GM18951 (cell line): ENCODE data around the gene METAP2.
"Not testable (repeated sequence)": the region's sequence is repeated elsewhere in the genome, so short reads cannot be mapped to it uniquely, and the experiment has no call there.

ENCODE experiments used
- POLR2A ChIP-seq: IDR thresholded peaks from 4 replicates; pipeline ENCODE4 v1.6.1; 2011; ENCODE audit warnings: mild to moderate bottlenecking; ENCODE audit not compliant: insufficient read length, insufficient read depth; ENCODE audit errors: extremely low read depth
- in situ Hi-C: fragments of 300-500 bp; cut with MboI; formaldehyde crosslinking; loops from one replicate; pipeline ENCODE4 v1.12.0; 2022; ENCODE audit warnings: low sequenced_read_pairs, mixed read lengths, inconsistent platforms; ENCODE audit not compliant: unreplicated experiment

The METAP2 gene

GRCh38 chr12:95458761-95459160 is 15.2 kb upstream of the METAP2 start:
- in situ Hi-C loops, result no loop called here

GRCh38 chr12:95459310-95459709 is 14.6 kb upstream of the METAP2 start:
- no peak for TF ChIP-seq POLR2A
- in situ Hi-C loops, result no loop called here

More at GRCh38 chr12:95458761-95459160, 15.2 kb upstream of the METAP2 start:
- TF ChIP-seq POLR2A, result no peak

- in situ Hi-C loops, result no loop called here
- no peak for TF ChIP-seq POLR2A
These were observed 13.8 kb upstream of the METAP2 start for GRCh38 chr12:95460105-95460504.

- no peak for TF ChIP-seq POLR2A
- in situ Hi-C loops, result no loop called here
These were observed 13.1 kb upstream of the METAP2 start for GRCh38 chr12:95460896-95461295.

- in situ Hi-C loops, result no loop called here
These were observed 11.9 kb upstream of the METAP2 start for GRCh38 chr12:95462081-95462480.

GRCh38 chr12:95462551-95462950 is 11.4 kb upstream of the METAP2 start:
- no peak for TF ChIP-seq POLR2A
- in situ Hi-C loops, result no loop called here

More at GRCh38 chr12:95462081-95462480, 11.9 kb upstream of the METAP2 start:
- TF ChIP-seq POLR2A, result no peak

GRCh38 chr12:95463050-95463449 is 10.9 kb upstream of the METAP2 start:
- TF ChIP-seq POLR2A, result no peak
- in situ Hi-C loops, result no loop called here

- in situ Hi-C loops, result not testable (repeated sequence)
These were observed 10.2 kb upstream of the METAP2 start for GRCh38 chr12:95463776-95464175.

GRCh38 chr12:95465275-95465674 is 8.7 kb upstream of the METAP2 start:
- in situ Hi-C loops, result no loop called here

GRCh38 chr12:95470300-95470699 is 3.7 kb upstream of the METAP2 start:
- in situ Hi-C loops, result no loop called here
- no peak for TF ChIP-seq POLR2A

More at GRCh38 chr12:95465275-95465674, 8.7 kb upstream of the METAP2 start:
- TF ChIP-seq POLR2A, result no peak

- no peak for TF ChIP-seq POLR2A
- in situ Hi-C loops, result no loop called here
These were observed 595 bp upstream of the METAP2 start for GRCh38 chr12:95473231-95473883.

GRCh38 chr12:95474660-95474958 is 657 bp downstream of the METAP2 start:
- TF ChIP-seq POLR2A, result no peak
- in situ Hi-C loops, result no loop called here

GRCh38 chr12:95480230-95480629 is 6.3 kb downstream of the METAP2 start:
- TF ChIP-seq POLR2A, result no peak
- in situ Hi-C loops, result no loop called here

GRCh38 chr12:95481072-95481471 is 7.1 kb downstream of the METAP2 start:
- no peak for TF ChIP-seq POLR2A
- in situ Hi-C loops, result no loop called here

GRCh38 chr12:95481888-95482287 is 7.9 kb downstream of the METAP2 start:
- in situ Hi-C loops, result no loop called here
- TF ChIP-seq POLR2A, result no peak

GRCh38 chr12:95482564-95482963 is 8.6 kb downstream of the METAP2 start:
- in situ Hi-C loops, result not testable (repeated sequence)
